NB4 (cell line): Measurements from ENCODE around the gene RNF214.

Experiments used
- POLR2A ChIP-seq: IDR thresholded peaks from 2 replicates; pipeline ENCODE4 v1.6.1; 2011; ENCODE audit warnings: mild to moderate bottlenecking; ENCODE audit not compliant: insufficient read length; ENCODE audit errors: extremely low read depth
- TF ChIP-seq, protein P1 (sequence below): IDR thresholded peaks from one replicate; pipeline ENCODE4 v1.5.1; 2012; ENCODE audit warnings: low read depth, low read length

DNA sequence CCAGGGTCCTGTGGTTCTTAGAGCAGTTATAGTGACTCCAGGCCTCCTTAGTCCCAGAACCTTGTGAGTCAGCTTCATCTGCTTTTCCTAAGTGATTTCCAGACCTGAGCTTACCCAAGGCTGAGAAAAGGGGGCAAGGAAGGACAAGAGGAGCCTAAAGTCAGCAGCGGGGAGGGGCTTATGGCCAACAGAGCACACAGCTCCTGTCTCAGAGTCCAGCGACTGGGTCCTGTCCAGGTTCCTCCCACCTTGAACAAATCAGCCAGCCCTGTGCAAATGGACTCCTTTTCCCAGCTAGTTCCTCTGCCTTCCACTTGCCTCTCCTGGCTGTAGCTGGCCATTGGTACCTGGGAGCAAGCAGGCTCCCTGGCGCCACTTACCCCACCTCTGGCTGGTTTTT, 72.7 kb downstream of the RNF214 start:
- TF ChIP-seq POLR2A, result no peak
- TF ChIP-seq, protein P1, sequence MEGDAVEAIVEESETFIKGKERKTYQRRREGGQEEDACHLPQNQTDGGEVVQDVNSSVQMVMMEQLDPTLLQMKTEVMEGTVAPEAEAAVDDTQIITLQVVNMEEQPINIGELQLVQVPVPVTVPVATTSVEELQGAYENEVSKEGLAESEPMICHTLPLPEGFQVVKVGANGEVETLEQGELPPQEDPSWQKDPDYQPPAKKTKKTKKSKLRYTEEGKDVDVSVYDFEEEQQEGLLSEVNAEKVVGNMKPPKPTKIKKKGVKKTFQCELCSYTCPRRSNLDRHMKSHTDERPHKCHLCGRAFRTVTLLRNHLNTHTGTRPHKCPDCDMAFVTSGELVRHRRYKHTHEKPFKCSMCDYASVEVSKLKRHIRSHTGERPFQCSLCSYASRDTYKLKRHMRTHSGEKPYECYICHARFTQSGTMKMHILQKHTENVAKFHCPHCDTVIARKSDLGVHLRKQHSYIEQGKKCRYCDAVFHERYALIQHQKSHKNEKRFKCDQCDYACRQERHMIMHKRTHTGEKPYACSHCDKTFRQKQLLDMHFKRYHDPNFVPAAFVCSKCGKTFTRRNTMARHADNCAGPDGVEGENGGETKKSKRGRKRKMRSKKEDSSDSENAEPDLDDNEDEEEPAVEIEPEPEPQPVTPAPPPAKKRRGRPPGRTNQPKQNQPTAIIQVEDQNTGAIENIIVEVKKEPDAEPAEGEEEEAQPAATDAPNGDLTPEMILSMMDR, result no peak
